NCI-H446 treated with DMSO at 0.1 percent for 48 hours (cell line): ENCODE measurements around the gene ATP13A2.
A peak's percentile ranks its signal among the peaks of the same experiment; 100 is the strongest.

Experiments used
- DNase-seq: peaks from one replicate; lab custom pipeline; 2025; lab: John Stamatoyannopoulos, UW

ATP13A2 gene, protein sequence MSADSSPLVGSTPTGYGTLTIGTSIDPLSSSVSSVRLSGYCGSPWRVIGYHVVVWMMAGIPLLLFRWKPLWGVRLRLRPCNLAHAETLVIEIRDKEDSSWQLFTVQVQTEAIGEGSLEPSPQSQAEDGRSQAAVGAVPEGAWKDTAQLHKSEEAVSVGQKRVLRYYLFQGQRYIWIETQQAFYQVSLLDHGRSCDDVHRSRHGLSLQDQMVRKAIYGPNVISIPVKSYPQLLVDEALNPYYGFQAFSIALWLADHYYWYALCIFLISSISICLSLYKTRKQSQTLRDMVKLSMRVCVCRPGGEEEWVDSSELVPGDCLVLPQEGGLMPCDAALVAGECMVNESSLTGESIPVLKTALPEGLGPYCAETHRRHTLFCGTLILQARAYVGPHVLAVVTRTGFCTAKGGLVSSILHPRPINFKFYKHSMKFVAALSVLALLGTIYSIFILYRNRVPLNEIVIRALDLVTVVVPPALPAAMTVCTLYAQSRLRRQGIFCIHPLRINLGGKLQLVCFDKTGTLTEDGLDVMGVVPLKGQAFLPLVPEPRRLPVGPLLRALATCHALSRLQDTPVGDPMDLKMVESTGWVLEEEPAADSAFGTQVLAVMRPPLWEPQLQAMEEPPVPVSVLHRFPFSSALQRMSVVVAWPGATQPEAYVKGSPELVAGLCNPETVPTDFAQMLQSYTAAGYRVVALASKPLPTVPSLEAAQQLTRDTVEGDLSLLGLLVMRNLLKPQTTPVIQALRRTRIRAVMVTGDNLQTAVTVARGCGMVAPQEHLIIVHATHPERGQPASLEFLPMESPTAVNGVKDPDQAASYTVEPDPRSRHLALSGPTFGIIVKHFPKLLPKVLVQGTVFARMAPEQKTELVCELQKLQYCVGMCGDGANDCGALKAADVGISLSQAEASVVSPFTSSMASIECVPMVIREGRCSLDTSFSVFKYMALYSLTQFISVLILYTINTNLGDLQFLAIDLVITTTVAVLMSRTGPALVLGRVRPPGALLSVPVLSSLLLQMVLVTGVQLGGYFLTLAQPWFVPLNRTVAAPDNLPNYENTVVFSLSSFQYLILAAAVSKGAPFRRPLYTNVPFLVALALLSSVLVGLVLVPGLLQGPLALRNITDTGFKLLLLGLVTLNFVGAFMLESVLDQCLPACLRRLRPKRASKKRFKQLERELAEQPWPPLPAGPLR

DNA sequence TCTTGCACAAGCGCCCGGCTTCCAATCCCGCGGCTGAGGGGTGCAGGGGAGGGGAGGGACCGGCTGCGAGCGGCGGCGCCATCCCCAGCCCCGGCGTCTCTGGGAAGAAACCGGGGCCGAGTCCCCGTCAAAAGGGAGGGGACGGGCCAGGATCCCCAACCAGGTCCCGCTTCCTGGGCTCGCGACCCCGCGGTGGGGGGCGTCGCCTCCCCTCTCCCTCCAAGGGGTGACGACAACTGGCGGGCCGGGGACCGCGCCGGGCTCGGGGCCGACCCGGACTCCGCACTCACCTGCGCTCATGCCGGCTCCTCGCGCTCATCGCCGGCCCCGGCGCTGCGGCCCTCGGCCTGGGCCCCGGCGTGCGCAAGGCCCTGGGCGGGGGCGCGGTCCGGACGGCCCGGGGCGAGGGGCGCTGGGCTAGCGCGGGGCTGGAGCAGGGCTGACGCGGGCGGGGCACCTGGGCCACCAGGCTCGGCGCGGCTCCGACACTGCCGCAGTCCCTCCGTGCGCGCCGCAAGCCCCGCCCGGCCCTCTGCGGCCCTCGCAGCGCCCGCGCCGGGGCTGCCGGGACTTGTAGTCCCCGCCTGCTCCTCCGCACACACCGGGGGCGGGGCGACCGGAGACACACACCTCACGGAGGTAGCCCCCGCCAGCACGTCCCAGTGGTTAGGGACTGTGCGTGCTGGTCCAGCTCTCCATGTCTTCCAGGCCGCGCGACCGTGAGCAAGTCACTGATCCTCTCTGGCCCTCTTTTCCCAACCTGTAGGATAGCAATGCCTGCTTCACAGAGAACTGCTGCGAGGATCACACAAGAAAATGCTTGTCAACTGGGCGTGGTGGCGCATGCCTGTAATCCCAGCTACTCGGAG is at the start of gene ATP13A2:
Gene ATP13A2, minus strand, starts transcription at position 490 of the 869 bp plus-strand sequence. Its CDS starts 190 bp downstream, at position 300.
- peak; percentile 32 for DNase-seq

DNA sequence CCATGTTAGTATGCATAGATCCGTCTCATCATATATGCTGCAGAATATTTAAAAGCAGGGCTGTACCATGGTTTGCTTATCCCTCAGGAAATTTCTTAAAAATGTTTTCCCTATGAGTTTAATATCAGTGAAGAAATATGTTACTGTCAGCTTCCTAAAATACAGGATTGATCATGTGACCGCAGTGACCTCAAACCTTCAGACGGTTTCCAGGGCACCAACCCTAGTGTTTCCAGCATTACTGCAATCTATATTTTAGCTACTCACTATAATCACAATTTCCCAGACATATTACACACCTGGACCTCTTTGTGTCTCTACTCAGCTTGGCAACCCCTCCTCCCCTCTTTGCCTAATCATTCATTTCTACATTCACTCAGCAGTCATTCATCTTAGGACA is 49.8 kb upstream of the ATP13A2 start:
- no peak for DNase-seq

DNA sequence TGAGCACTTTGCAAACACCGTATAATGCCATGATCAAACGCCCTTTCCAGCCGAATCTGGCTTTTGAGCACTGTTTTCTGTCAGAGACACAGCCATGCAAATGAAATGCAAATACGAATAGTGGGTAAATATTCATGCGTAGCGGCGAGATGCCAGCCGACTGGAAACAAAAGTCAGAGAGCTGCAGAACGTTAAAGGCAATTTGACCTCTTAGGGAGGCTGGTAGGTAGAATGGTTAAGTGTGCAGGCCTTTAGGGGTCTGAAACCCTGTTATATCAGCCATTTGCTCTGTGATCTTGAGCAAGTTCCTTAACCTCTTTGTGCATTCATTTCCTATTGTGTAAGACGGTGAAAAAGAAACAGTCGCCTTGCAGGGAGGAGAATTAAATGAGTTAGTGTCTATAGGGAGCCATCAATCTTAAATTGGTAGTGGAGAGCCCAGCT is 48.6 kb upstream of the ATP13A2 start:
- DNase-seq = no peak

DNA sequence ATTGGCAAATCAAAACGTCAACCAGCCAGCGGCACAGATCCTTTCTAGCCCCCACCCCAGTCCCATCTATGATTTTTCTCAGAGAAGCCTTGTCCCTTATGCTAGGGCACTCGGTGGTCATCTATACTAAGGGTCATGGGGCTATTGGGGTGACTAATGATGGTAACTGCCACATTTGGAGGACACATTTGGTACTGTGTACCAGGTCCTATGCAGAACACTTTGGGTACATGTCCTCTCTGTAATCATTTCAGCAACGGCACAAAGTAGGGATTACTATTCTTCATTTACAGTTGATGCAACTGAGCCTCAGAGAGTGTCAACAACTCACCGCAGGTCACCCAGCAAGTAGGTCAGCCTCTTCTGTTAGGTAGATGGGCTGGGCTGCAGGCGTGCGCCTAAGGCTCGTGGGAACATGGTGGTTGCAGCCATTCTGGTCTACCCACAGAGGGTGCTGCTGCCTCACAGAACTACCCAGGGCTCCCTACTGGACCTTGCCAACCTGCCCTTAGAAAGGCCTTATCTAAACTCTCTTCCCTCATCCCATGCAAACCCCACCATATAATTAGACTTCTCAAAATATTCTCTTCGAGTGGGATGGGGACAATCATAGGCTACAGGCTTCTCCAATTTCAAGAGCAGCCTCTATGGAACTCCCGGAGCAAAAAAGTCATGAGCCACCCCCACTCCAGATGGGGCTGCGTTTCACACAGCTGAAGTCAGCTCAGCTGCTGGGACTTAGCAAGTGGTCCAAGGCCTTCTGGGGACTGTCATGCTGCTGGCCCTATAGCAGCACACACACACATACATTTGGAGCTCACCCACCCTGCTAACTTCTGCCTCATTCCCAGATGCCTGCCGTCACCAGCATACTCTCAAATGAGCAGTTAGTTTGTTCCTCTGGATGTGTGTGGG is 47.9 kb upstream of the ATP13A2 start:
- DNase-seq = no peak

DNA sequence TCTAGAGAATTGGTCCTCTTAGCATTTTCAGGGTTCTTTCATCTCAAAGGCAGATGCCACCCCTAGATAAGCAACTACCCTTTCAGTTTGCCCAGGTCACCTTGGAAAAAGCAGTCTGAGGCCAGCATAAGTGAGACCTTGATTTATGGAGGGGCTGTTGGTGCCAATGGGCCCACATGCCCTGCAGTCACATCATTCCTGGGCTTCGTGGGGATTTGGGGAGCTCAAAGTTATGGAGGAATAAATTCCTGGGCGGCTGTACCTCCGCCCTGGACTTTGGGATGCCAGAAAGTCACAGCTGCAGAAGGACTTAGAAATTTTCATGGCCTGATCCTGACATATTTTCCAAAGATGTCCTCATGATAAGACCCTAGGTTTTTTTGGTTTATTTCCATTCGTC is 44.8 kb upstream of the ATP13A2 start:
- no peak for DNase-seq

DNA sequence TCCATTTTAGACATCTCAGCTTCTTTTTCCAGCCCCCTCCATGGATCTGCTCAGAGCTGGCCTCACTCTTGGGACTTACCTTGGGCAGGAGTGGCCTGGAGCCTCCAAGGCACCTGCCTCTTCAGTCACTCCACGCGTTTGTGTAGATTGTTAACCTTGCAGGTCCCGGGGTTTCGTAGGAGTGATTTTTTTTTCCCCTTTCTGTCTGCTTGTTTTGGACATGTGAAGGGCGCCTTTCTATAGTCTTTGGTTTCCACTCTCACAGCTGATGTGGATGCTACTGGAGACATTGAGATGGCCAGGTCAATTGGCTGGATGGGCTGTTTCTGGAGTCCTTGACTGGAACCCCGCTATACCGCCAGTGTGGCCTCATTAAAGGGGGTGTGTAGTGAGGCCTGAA is 44.1 kb upstream of the ATP13A2 start:
- DNase-seq = no peak

DNA sequence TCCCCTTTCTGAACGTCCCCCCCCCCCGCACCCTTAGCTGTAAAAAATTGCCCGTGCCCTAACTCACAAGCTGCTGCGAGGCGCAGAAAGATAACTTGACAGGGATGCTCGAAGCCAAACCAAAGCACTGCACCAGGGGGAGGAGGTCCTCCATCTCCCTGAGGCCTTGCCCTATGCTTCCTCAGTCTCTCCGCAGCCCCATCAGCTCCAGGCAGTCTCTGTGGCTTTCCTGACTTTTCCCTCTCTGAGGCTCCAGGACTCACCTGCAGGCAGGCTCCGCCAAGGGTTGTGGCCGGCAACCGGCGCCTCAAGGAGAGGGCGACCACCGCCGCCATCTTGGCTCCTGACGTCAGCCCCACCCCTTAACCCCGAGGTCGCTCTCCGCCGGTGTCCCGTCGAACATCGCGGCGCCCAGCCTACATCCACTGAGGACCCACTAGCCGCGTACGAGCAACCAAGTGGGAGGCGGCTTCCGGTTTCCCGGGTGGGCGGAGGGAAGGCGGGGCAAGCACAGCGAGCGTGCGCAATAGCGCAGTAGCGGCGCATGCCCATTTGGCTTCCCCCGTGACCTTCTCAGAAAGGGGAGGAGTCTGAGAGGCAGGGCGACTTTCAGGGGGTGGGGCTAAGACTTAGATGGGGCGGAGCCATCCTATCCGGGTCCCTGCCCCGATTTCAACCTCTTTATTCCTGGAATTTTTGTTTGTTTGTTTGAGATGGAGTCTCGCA is 42.1 kb upstream of the ATP13A2 start, which contains the start of gene SDHB:
Gene SDHB, minus strand, starts transcription at position 348 of the 726 bp plus-strand sequence. Its CDS starts 13 bp downstream, at position 335.
- peak; percentile 98 for DNase-seq

DNA sequence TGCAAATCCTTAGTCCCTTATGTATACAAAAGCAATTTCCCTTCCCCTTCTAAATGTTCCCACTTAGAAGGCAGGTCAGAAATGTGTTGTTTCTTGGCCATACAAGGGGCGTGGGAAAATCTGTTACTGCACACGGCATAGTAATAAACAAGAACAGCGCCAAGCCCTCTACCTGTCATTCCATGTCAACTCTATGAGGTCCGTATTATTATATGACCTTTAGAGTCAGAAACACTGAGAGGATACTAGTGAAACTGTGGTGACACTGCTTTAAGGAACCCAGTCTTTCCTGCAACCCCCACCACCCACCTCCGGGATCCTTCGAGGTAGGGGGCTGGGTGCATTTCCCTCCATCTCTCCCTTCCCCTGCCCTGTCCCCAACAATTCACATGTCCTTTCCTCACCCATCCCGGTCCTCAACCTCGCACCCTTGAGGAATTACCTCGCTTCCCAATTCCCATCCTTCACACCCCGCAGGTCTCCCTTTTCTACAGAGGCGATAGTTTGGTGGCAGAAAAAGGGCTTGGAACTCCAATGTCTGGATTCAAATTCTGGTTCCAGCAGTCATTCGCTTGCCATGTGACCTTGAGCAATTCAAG is 41.5 kb upstream of the ATP13A2 start:
- no peak for DNase-seq

DNA sequence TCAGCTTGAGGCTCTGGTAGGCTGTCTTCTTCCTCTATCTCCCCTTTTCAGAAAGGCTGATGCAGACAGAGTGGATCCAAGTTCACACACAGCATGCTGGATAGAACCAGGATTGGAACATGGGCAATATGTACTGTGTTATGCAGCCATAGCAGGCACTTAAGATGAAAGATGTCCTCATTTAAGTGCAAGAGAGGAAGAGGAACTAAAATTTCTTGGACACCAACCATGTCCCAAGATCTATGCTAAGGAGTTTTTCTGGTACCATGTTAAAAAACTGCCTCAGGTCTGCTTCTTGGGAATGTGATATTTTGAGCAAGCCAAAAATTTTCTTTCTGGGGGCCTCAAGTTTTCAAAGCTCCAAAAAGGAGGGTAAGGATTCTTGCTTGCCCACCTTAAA is 40.9 kb upstream of the ATP13A2 start:
- DNase-seq = no peak

DNA sequence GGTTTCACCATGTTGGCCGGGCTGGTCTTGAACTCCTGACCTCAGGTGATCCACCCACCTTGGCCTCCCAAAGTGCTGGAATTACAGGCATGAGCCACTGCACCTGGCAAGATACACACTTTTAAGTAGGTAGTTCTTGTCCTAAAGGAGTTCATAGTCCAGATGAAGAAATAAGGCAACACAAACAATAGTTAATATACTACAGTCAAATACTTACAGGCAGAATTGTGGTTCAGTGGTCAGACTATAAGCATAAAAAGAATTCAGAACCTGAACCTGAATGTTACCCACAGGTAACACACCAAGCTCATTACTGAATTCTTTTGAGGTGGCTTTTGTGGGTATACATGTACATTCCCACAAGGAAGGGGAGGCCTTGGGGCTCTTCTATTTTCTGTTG is 40.3 kb upstream of the ATP13A2 start:
- no peak for DNase-seq

DNA sequence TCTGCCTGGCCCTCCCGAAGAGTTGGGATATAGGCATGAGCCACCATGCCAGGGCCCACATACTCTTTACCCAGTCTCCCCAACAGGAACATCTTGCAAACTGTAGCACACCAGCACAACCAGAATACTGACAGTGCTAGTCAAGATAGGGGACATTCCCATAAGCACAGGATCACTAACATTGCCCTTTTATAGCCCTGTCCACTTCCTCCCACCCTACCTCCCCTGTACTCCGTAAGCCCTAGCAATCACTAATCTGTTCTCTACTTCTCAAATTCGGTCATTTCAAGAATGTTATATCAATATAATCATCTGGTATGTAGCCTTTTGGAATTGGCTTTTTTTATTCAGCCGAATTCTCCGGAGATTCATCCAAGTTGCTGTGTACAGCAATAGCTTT is 36.2 kb upstream of the ATP13A2 start:
- no peak for DNase-seq

DNA sequence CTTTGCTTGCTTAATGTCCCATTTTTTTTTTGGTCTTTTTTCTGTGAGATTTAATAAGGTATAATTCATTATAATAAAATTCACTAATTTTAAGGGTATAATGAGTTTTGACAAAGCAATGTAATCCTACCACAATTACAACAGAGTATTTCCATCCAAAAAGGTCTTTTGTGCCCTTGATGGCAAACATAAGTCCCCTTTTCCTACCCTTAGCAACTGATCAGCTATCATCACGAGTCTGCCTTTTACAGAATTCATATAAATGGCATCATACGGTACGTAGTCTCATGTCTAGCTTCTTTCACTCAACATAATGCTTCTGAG is 34.6 kb upstream of the ATP13A2 start:
- DNase-seq = no peak

DNA sequence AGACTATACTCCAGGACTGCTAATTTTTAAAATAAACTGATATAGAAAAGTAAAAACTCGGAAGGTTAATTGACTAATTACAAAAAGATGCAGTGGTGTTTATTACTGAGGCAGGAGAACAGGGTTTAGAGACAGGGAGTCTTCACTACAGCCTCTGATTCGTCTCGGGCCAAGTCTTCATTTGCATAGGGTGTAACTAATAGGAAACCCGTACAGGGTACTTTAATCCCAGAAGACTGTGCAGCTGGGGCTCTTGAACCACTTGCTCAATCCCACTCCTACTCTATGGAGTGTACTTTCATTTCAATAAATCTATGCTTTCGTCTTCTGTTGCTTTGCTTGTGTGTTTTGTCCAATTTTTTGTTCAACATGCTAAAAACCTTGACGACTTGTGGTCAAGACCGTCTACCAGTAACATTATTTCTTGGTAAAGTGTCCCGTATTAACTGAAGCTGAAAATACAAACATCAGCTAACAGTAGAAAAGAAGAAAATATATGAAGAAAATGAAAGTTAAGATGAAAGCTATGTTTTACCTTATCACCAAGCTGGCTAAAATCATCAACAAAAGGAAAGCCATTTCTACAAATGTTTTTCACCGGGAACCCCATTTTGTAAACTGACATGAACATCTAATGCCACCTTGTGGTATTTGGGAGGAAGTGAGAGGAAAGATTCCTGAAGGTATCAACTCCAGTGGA is 34.1 kb upstream of the ATP13A2 start:
- DNase-seq = peak; percentile 44

DNA sequence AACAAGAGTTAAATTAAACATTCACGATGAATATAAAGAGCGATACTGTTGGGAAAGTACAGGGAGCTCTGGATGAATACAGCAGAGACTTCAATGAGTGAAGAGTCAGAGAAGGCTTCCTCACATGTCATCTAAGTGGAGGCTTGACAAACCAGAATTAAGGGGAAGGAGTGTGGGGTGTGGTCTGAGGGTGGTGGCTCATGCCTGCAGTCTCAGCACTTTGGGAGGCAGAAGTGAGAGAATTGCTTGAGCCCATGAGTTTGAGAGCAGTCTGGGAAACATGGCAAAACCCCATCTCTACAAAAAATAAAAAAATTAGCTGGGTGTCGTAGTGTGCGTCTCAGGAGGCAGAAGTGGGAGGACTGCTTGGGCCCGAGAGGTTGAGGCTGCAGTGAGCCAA is 33.4 kb upstream of the ATP13A2 start:
- no peak for DNase-seq

DNA sequence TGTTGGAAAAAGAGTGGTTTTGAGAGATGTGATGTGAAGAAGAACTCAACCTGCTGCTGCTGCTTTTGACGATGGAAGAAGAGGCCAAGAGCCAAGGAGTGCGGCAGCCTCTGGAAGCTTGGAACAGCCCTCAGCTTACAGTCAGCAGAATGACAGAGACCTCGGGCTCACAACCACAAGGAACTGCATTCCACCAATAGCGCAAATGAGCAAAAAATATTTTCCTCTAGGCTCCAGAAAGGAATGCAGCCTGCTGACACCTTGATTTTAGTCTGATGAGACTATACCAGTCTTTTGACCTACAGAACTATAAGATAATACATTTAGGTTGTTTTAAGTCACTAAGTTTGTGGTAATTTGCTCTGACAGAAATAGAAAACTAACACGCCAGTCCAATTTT is 31.9 kb upstream of the ATP13A2 start:
- no peak for DNase-seq

DNA sequence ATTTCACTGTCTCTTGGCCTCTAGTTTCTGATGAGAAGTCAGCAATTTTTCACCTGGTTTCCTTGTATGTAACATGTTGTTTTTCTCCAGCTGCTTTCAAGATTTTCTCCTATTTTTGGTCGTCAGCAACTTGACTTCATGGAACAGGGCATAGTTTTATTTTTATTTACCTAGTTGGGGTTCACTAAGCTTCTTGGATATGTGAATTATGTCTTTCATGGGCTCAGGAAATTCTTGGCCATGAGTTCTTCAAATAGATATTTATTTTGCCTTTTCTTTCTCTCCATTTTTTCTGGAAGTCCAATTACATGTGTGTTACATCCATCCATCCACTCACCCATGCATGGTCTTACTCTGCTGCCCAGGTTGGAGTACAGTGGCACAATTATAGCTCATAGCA is 28.4 kb upstream of the ATP13A2 start:
- no peak for DNase-seq

DNA sequence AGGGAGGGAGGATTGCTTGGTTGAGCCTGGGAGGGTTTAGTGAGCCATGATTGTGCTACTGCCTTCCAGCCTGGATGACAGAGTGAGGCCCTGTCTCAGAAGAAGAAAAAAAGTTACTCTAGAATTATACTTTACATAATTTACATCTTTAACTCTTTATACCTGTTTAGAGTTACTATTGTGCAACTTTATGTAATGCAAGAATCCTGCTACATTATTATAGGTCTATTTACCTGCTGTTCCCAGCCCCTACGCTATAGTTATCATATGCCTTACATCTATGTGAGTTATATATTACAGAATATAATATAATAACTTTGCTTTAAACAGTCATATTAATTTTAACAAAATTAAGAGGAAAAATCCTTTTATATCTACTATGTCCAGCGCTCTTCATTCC is 27.8 kb upstream of the ATP13A2 start:
- DNase-seq = no peak

DNA sequence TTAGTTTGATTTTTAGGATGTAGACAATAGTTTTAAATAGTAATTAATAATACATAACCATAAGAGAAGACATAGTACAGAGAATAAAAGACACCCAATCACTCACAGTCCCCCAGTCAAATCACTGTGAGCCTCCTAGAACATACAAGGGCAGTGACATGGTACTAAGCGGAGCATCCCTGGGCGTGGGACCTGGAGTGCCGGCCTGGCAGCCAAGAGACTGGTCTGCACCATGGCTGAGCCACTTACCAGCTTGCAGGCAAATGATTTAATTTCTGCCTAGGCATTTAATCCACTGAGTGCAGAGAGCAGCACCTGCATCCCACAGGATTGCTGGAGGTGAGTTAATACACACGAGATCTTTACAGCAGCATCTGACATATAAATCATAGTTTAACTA is 21.8 kb upstream of the ATP13A2 start:
- no peak for DNase-seq

DNA sequence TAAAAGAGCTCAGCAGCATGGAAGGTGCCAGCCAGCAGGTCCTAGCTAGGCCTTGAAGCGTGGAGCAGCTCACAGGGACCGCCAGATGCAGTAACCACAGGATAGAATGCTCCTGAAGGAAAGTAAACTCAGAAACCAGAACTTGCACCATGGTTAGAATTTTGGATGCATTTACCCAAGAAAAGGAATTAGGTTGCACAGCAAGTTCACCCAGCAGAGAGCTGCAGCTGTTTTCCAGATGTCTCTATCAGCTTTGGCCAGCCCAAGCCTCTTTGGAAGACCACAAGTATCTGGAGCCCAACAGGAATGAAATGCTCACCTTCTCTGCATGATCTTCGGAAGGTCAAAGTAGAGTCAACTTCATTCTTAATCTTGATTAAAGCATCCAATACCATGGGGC is 21.0 kb upstream of the ATP13A2 start:
- no peak for DNase-seq
